Activated CD8-positive, alpha-beta memory T cell treated with anti-CD3 and anti-CD28 coated beads, Interleukin-2, amount 50 U/mL, for 4 hours (primary cell): ENCODE results near the gene CNP.
"Not testable (repeated sequence)": the region's sequence is repeated elsewhere in the genome, so short reads cannot be mapped to it uniquely, and the experiment has no call there.

Experiments
- DNase-seq: peaks from one replicate; pipeline ENCODE4 v3.0.0-alpha.2; 2020

The CNP gene

GRCh38 chr17:41966463-41967140, at the start of gene CNP:
Gene CNP, plus strand, starts transcription at chr17:41966795. Its CDS starts 90 bp downstream, at chr17:41966885.
- peak; percentile 93 for DNase-seq

- DNase-seq, result no peak
Observed at GRCh38 chr17:41917192-41917591, 49.4 kb upstream of the CNP start.

- DNase-seq, result peak; percentile 44
Observed at GRCh38 chr17:41917679-41918313, 48.8 kb upstream of the CNP start.

- DNase-seq, result peak; percentile 95
Observed at GRCh38 chr17:41918314-41919164, 48.1 kb upstream of the CNP start, which contains the start of gene ACLY. Gene ACLY, minus strand, starts transcription at chr17:41918951. Its CDS starts 5,078 bp downstream, at chr17:41913873.

GRCh38 chr17:41919165-41919817, 47.3 kb upstream of the CNP start:
- DNase-seq, result no peak

GRCh38 chr17:41919840-41920579, 46.6 kb upstream of the CNP start:
- DNase-seq, result no peak

GRCh38 chr17:41920580-41920955, 46.0 kb upstream of the CNP start:
- no peak for DNase-seq

- no peak for DNase-seq
Observed at GRCh38 chr17:41925991-41926590, 40.5 kb upstream of the CNP start.

- DNase-seq, result no peak
Observed at GRCh38 chr17:41928693-41929251, 37.8 kb upstream of the CNP start.

- DNase-seq, result peak; percentile 94
Observed at GRCh38 chr17:41930009-41930832, 36.4 kb upstream of the CNP start, which contains the start of gene ODAD4. Gene ODAD4, plus strand, starts transcription at chr17:41930617. Its CDS starts 107 bp downstream, at chr17:41930724.

- DNase-seq, result not testable (repeated sequence)
Observed at GRCh38 chr17:41930833-41931156, 35.8 kb upstream of the CNP start.

GRCh38 chr17:41931715-41932114, 34.9 kb upstream of the CNP start:
- not testable (repeated sequence) for DNase-seq

- DNase-seq, result no peak
Observed at GRCh38 chr17:41932816-41933389, 33.7 kb upstream of the CNP start.

GRCh38 chr17:41935641-41936040, 31.0 kb upstream of the CNP start:
- DNase-seq, result no peak

GRCh38 chr17:41937970-41938954, 28.3 kb upstream of the CNP start:
- no peak for DNase-seq

GRCh38 chr17:41939044-41939692, 27.4 kb upstream of the CNP start:
- no peak for DNase-seq

- DNase-seq, result no peak
Observed at GRCh38 chr17:41939693-41940090, 26.9 kb upstream of the CNP start.

- no peak for DNase-seq
Observed at GRCh38 chr17:41941168-41941567, 25.4 kb upstream of the CNP start.
